ENCODE measurements around the gene MLPH.

The MLPH gene

DNA sequence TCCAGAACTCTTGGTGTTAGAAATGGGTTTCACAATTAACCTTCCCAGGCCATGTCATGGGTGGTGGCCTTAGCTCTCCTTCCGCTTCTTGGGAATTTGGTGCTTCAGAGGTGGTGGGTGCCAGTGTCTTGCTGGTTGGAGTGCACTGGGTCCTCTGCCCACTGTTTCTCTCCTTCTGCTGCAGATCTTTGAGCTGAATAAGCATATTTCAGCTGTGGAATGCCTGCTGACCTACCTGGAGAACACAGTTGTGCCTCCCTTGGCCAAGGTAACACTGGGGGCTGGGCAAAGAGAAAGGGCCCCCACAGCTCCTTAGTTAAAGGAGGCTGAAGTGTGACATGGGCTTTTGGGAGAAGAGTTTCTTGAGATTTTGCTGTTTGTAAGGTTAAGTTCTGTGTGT, 47.3 kb downstream of the MLPH start:
- H3K4me3 ChIP-seq (replicated peaks; ENCODE audit: insufficient read depth, low read length) = no peak overlapping the region
- no peak for DNase-seq (ENCODE audit: low read depth in 1 of 2, low spot score in 1 of 2)
- TF ChIP-seq GABPA (IDR thresholded peaks at IDR 0.05; ENCODE audit: low read depth) (no peak), POLR2AphosphoS5 (IDR thresholded peaks at IDR 0.05; ENCODE audit: low read depth) (no peak), REST (IDR thresholded peaks at IDR 0.05; ENCODE audit: insufficient replicate concordance, low read depth) (no peak), SPI1 (IDR thresholded peaks at IDR 0.05; ENCODE audit: borderline replicate concordance, low read depth) (no peak)
- TF ChIP-seq, protein P1, sequence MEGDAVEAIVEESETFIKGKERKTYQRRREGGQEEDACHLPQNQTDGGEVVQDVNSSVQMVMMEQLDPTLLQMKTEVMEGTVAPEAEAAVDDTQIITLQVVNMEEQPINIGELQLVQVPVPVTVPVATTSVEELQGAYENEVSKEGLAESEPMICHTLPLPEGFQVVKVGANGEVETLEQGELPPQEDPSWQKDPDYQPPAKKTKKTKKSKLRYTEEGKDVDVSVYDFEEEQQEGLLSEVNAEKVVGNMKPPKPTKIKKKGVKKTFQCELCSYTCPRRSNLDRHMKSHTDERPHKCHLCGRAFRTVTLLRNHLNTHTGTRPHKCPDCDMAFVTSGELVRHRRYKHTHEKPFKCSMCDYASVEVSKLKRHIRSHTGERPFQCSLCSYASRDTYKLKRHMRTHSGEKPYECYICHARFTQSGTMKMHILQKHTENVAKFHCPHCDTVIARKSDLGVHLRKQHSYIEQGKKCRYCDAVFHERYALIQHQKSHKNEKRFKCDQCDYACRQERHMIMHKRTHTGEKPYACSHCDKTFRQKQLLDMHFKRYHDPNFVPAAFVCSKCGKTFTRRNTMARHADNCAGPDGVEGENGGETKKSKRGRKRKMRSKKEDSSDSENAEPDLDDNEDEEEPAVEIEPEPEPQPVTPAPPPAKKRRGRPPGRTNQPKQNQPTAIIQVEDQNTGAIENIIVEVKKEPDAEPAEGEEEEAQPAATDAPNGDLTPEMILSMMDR (IDR thresholded peaks at IDR 0.05; ENCODE audit: insufficient read depth, low read length) = no peak
- H3K27ac ChIP-seq (replicated peaks) = no peak overlapping the region
- H3K27me3 ChIP-seq (ENCODE audit: insufficient read depth, poor library complexity, severe bottlenecking) = no peaks in the 10 kb centered on the region

DNA sequence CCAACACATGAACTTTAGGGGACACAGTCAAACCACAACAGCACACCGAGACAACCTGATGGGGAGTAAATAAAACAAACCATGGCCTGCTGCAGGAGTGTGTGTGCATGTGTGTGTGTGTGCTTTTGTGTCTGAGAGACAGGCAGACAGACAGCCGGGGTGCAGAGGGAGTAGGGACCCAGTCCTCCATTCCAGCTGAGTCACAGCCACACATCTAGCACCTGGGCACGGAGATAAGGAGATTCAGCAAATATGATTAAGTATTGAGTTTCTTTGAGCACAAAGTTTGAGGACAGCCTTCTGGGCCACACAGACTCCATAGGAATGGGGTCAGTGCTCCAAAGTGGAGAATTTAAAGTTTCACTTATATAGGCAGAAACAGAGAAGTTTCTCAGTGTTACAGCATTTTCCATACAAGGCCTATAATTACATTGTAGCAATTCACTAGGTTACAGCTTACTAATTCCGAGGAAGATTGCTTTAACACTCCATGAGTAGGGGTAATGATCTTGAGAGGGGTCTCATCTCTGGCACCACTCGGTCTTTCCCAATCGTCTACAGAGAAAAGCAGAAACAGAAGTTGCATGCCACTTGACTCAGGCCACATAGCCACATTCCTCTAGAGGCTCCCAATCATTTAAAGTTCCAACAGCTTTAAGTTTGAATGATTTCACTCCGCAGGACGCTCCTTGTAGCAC, 48.5 kb downstream of the MLPH start:
- no peak for TF ChIP-seq REST (IDR thresholded peaks at IDR 0.05; ENCODE audit: insufficient replicate concordance, low read depth)
- TF ChIP-seq, protein P1 (IDR thresholded peaks at IDR 0.05; ENCODE audit: insufficient read depth, low read length) = no peak
- Histone ChIP-seq H3K4me3 (replicated peaks; ENCODE audit: insufficient read depth, low read length) (no peak overlapping the region), H3K27me3 (ENCODE audit: insufficient read depth, poor library complexity, severe bottlenecking) (no peaks in the 10 kb centered on the region), H3K27ac (replicated peaks) (no peak overlapping the region)
- no peak for DNase-seq (ENCODE audit: low read depth in 1 of 2, low spot score in 1 of 2)

DNA sequence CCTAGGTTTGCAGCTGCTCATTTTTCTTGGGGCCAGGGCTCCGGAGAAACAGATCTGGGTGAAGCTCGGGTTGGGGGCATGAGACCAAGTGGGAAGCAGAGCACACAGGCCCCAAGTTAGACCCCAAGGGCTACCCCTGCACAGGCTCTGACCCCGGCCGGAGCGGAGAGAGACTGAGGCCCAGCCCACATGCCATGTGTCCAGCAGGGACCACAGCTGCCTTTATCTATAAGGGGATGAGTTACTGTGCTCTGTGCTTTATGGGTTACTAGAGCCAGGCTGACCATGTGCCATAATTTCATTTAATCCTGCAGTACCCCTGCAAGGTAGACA, 49.0 kb downstream of the MLPH start:
- DNase-seq (ENCODE audit: low read depth in 1 of 2, low spot score in 1 of 2) = no peak
- H3K4me3 ChIP-seq (replicated peaks; ENCODE audit: insufficient read depth, low read length) = no peak overlapping the region
- no peak for TF ChIP-seq GABPA (IDR thresholded peaks at IDR 0.05; ENCODE audit: low read depth)
- TF ChIP-seq POLR2AphosphoS5 (IDR thresholded peaks at IDR 0.05; ENCODE audit: low read depth) = no peak
- H3K27ac ChIP-seq (replicated peaks) = no peak overlapping the region
- no peaks in the 10 kb centered on the region for H3K27me3 ChIP-seq (ENCODE audit: insufficient read depth, poor library complexity, severe bottlenecking)

- no peak for TF ChIP-seq SPI1 (IDR thresholded peaks at IDR 0.05; ENCODE audit: borderline replicate concordance, low read depth)
- TF ChIP-seq POLR2AphosphoS5 (IDR thresholded peaks at IDR 0.05; ENCODE audit: low read depth) = no peak
- TF ChIP-seq, protein P1 (IDR thresholded peaks at IDR 0.05; ENCODE audit: insufficient read depth, low read length) = no peak
- TF ChIP-seq REST (IDR thresholded peaks at IDR 0.05; ENCODE audit: insufficient replicate concordance, low read depth) = no peak
- no peak for TF ChIP-seq GABPA (IDR thresholded peaks at IDR 0.05; ENCODE audit: low read depth)
- no peak for DNase-seq (ENCODE audit: low read depth in 1 of 2, low spot score in 1 of 2)
- no peaks in the 10 kb centered on the region for H3K27me3 ChIP-seq (ENCODE audit: insufficient read depth, poor library complexity, severe bottlenecking)
- no peak overlapping the region for H3K4me3 ChIP-seq (replicated peaks; ENCODE audit: insufficient read depth, low read length)
- H3K27ac ChIP-seq (replicated peaks) = no peak overlapping the region
Observed at GRCh38 chr2:237536617-237537016, 49.6 kb downstream of the MLPH start.

Data from HL-60 (cell line).